Lower leg skin (tissue), 3 donors: ENCODE data around the gene DPP6.
"Not testable (repeated sequence)": the region's sequence is repeated elsewhere in the genome, so short reads cannot be mapped to it uniquely, and the experiment has no call there.

Experiments
- POLR2A ChIP-seq, 2 donors: fragments of 450-650 bp; IDR thresholded peaks; one replicate each; pipeline ENCODE4 v1.6.1; 2016 to 2017; ENCODE audit warnings: antibody characterized with exemption in 2 of 2, mild to moderate bottlenecking in 1 of 2, moderate library complexity in 1 of 2
- TF ChIP-seq, protein P1 (sequence below), 3 donors: fragments of 450-650 bp; IDR thresholded peaks; one replicate each; pipeline ENCODE4 v1.5.1; 2016; ENCODE audit warnings: antibody characterized with exemption in 3 of 3, mild to moderate bottlenecking in 3 of 3, moderate library complexity in 2 of 3

DNA sequence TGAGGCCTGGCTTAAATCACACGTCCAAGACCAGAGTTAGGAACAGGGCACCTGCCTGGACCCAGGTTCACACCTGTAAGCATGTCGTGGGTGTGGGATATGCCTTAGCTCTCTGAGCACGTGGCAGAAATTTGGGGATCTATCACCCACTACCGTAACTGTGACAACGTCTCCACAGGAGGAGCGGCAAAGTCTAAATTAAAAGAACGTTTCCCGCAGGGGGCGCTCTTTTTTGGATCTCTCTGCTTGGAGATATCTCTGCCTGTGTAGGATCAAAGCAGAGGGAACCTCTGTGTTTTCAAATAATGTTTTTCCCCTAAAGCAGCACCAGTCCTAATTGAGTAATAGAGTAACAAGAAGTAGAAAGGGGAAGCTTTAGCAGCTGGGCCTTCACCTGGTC, 43.0 kb downstream of the DPP6 start:
- TF ChIP-seq, protein P1, sequence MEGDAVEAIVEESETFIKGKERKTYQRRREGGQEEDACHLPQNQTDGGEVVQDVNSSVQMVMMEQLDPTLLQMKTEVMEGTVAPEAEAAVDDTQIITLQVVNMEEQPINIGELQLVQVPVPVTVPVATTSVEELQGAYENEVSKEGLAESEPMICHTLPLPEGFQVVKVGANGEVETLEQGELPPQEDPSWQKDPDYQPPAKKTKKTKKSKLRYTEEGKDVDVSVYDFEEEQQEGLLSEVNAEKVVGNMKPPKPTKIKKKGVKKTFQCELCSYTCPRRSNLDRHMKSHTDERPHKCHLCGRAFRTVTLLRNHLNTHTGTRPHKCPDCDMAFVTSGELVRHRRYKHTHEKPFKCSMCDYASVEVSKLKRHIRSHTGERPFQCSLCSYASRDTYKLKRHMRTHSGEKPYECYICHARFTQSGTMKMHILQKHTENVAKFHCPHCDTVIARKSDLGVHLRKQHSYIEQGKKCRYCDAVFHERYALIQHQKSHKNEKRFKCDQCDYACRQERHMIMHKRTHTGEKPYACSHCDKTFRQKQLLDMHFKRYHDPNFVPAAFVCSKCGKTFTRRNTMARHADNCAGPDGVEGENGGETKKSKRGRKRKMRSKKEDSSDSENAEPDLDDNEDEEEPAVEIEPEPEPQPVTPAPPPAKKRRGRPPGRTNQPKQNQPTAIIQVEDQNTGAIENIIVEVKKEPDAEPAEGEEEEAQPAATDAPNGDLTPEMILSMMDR (IDR thresholded peaks at IDR 0.05): not testable (repeated sequence)
- TF ChIP-seq POLR2A (IDR thresholded peaks at IDR 0.05): not testable (repeated sequence)
